HG03457 (cell line): ENCODE measurements around the gene TSPAN6.

Experiments used
- ATAC-seq: cut with Tn5 transposase; IDR thresholded peaks from one replicate; pipeline ENCODE4 v1.9.1; 2021; ENCODE audit warnings: moderate number of reproducible peaks; ENCODE audit not compliant: unreplicated experiment

Gene TSPAN6

DNA sequence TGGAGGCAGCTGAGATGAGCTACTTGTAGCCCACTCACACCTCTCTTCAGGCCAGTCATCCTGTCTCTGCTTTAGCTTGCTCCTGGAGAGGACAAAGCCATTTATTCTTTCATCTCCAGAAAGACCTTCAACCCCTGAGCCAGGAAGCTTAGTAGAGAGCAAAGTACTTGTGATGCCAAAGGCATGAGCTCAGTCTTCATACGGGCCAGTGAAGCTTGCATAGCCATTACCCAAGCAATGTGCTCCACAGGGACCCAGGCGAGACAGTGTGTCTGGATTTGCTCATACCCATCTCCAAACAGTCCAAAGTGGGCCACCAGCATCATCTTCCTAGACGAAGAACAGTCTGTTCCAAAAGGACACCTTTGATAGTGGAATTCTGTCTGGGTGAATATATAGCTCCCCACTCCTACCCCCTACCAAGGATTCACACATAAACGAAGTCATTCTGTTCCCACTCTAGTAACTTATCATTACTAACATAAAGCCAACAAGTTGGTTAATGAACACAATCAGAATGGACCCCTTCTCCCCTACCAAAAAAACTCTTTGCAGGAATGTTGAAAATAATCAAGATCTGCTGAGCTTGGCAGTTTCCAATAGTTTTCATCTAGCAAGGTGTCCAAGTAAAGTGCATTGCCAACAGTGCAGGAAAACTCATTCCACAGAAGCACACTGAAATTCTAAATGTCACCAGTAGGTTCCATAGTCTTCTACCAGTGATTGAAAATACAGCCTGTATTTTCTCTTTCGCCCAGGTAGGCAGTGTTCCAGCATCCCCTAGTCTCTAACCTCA lies 45.2 kb downstream of the TSPAN6 start:
- no peak for ATAC-seq

DNA sequence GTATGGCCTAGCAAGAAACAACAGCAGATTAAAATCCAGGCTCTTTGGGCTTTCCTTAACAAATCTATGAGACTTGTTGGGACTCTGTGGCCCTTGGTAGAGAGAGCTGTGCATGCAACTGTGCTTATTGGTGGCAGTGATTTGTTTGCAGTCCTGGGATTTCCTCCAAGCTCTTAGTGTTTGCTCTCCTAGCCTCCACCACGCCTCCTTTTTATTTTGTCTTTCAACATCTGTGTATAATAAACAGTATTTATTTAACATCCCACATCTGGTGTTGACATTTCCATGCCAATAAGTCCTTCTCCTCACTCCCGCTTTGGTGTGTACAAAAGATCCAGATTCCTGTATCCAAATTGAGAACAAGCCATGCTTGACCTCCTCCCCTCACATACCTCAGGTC lies 48.7 kb downstream of the TSPAN6 start:
- no peak for ATAC-seq

DNA sequence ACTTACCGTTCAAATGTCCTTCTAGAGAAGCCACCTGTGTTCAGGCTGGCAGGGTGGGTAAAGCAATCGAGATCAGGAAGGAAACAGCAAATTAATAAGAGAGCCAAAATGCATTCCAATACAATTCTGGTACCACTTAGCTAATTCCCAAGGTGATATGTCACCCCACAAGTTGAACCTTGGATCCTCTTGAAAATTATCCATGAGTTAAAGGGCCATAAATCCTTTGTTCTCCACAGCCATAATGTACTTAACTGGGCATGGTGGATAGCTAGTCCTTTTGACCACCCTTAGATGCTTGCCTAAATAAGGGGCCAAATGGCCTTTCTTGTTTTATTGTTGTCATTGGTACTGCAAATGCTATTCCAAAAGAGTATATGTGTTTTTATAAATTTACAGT lies 49.9 kb downstream of the TSPAN6 start:
- ATAC-seq: no peak

DNA sequence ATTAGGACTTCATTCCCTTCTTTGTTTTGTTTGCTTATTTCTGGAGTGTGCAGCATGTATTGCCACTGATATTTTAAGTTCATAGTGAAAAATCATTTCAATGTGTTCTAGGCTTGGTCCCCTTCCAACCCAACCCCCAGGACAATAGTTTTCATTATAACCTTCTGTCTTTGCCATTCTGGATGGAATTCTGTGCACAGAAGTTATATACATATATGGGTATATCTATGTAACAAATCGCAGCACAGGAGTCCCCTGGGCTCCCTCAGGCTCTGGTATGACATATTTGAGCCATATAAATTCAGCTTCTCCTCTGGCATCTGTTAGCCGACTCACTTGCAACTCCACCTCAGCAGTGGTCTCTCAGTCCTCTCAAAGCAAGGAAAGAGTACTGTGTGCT lies 52.0 kb downstream of the TSPAN6 start, which contains the start of gene TNMD:
Gene TNMD, plus strand, starts transcription at position 326 of the 400 bp plus-strand sequence. CDS start 83 bp downstream, outside the sequence.
- ATAC-seq: no peak
